HFF-Myc (cell line): ENCODE results near the gene SMYD4.

Source experiments
- DNase-seq: peaks from one replicate; pipeline ENCODE4 v3.0.0-alpha.2; 2011; ENCODE audit warnings: low read depth; ENCODE audit errors: extremely low read depth
- H3K4me3 ChIP-seq: replicated peaks from 2 replicates; pipeline ENCODE4 v1.5.1; 2011; ENCODE audit warnings: low read depth, mild to moderate bottlenecking, control low read depth, low read length
- TF ChIP-seq, protein P1 (sequence below): IDR thresholded peaks from 2 replicates; pipeline ENCODE4 v1.5.1; 2012; ENCODE audit warnings: mild to moderate bottlenecking, low read depth, low read length, control low read depth; ENCODE audit errors: missing control alignments

Gene SMYD4

DNA sequence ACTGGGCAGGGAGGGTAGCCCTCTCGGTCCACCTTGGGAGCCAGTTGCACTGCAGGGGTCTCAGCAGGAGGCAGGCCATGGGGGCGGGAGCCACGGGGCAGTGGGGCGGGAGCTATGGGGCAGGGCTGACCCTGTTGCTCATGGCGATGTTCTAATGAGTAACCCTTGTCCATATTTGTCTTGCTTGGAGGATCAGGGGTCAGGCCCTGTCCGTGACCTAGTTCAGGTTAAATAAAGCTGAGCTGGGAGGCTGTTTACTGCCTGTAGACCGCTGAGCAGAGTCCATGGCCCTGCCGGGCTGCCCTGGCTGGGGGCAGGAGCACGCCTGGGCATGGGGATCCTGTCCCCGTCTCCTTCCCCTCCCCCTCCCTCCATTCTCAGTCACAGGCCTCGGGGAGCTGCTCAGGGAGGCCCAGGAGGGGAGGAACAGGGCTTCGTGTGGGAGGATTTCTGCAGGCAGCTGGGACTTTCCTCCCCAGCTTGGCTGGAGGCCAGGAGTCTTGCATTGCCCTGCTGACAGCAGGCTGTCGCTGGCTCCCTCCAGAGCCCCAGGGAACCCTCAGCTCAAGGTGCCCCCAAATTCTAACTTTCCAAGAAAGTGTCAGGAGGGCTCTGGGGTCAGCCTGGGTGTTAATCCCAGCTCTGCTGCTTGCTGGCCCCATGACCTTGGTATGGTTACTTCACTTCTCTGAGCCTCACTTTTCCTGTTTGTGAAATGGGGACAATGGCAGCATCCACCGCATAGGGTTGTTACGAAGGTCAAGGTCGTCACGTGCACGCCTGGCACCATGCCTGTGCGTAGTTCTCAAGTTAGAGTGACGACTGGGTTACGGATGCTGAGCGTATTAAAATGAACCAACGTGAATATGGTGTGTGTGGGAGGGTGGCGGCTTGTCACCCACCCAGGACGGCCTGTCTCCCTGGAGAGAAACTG is 93.1 kb downstream of the SMYD4 start:
- DNase-seq: no peak
- no peak overlapping the region for H3K4me3 ChIP-seq
- TF ChIP-seq, protein P1, sequence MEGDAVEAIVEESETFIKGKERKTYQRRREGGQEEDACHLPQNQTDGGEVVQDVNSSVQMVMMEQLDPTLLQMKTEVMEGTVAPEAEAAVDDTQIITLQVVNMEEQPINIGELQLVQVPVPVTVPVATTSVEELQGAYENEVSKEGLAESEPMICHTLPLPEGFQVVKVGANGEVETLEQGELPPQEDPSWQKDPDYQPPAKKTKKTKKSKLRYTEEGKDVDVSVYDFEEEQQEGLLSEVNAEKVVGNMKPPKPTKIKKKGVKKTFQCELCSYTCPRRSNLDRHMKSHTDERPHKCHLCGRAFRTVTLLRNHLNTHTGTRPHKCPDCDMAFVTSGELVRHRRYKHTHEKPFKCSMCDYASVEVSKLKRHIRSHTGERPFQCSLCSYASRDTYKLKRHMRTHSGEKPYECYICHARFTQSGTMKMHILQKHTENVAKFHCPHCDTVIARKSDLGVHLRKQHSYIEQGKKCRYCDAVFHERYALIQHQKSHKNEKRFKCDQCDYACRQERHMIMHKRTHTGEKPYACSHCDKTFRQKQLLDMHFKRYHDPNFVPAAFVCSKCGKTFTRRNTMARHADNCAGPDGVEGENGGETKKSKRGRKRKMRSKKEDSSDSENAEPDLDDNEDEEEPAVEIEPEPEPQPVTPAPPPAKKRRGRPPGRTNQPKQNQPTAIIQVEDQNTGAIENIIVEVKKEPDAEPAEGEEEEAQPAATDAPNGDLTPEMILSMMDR: no peak

DNA sequence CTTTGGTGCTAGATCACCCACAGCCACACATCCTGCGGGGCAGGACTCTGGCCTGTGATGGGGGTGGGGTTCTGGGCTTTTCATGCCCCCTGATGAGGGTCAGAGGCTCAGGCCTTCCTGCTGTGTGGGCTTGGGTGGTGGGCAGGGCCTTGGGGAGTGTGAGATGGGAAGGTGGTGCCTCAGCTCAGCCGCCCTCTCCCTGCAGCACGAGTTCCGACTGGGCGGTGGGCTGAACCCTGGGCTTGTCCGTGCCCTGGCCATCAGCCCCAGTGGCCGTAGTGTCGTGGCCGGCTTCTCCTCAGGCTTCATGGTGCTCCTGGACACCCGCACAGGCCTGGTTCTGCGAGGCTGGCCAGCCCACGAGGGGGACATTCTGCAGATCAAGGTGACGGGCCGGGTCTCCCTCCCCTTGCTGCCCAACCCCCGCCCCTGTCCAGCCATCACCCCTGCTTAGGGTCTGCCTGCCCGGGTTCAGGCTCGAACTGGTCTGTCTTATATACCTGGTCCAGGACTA is 93.8 kb downstream of the SMYD4 start:
- TF ChIP-seq, protein P1: no peak
- H3K4me3 ChIP-seq: no peak overlapping the region
- DNase-seq: no peak

DNA sequence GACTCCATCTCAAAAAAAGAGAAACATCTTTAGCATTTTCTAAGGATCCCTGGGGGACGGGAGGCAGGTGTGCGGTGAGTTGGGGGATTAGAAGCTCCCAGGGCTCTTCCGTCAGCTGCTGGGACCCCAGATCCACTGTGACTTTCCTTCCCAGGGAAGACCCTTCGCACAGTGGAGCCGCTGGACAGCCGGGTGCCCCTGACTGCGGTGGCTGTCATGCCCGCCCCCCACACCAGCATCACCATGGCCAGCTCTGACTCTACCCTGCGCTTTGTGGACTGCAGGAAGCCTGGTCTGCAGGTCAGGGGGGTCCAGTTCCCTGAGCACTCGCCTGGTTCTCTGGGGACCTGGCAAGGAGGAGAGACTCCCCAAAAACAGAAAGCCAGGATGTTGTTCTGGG is 94.3 kb downstream of the SMYD4 start:
- no peak overlapping the region for H3K4me3 ChIP-seq
- TF ChIP-seq, protein P1: no peak

DNA sequence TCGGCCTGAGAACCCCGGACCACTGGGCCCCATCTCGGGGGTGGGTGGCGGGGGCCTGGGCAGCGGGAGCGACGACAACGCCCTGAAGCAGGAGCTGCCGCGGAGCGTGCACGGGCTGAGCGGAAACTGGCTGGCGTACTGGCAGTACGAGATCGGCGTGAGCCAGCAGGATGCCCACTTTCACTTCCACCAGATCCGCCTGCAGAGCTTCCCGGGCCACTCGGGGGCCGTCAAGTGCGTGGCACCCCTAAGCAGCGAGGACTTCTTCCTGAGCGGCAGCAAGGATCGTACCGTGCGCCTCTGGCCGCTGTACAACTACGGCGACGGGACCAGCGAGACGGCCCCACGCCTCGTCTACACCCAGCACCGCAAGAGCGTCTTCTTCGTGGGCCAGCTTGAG is 95.9 kb downstream of the SMYD4 start:
- no peak for DNase-seq
- H3K4me3 ChIP-seq: no peak overlapping the region
- TF ChIP-seq, protein P1: no peak

More for the DNA sequence above, 94.3 kb downstream of the SMYD4 start:
- DNase-seq: no peak

DNA sequence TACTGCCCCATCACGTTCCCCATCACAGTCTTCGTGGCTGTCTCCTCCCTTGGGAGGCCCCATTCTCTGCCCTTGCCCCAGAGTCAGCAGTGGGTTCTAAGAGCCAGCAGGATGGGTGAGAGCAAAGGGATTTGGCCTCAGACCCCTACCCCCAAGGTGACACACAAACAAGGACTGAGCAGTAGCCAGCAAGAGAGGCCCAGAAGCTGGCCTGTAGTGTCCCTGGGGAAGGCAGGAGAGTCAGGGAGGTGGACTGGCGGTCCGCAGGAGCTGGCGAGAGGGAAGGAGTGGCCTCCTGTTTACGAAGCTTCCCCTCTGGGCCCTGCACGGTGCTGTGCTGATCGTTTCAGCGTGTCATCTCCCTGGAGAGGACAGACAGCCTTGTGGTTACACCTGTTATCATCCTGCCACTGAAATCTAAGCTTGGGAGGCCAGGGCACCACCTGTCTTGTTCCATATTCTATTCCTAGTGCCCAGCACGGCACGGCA is 96.8 kb downstream of the SMYD4 start:
- H3K4me3 ChIP-seq: no peak overlapping the region
- no peak for DNase-seq
- TF ChIP-seq, protein P1: no peak

DNA sequence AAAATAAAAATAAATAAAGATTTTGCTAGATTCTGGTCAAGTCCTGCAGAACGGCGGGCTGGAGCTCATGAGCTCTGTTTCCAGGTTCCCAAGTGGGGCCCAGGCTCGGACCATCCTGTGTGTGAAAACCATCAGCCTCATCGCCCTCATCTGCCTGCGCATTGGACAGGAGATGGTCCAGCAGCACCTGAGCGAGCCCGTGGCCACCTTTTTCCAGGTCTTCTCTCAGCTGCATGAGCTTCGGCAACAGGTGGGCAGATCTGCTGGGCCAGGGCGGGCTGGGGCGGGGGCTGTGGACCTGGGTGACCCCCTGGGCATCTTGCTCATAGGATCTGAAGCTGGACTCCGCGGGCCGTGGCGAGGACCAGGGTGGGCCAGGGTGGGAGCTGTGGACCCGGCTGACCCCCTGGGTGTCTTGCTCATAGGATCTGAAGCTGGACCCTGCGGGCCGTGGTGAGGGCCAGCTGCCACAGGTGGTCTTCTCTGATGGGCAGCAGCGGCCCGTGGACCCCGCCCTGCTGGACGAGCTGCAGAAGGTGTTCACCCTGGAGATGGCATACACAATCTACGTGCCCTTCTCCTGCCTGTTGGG is 97.4 kb downstream of the SMYD4 start:
- DNase-seq: no peak
- H3K4me3 ChIP-seq: no peak overlapping the region
- TF ChIP-seq, protein P1: no peak
